HG03095 (cell line): ENCODE data around the gene MYCBP2.
"Not testable (repeated sequence)": the region's sequence is repeated elsewhere in the genome, so short reads cannot be mapped to it uniquely, and the experiment has no call there.

ENCODE experiments used
- ATAC-seq: cut with Tn5 transposase; IDR thresholded peaks from one replicate; pipeline ENCODE4 v1.9.1; 2021; ENCODE audit warnings: moderate library complexity; ENCODE audit not compliant: unreplicated experiment

The MYCBP2 gene

GRCh38 chr13:77299587-77299986 is 27.3 kb downstream of the MYCBP2 start:
- no peak for ATAC-seq

GRCh38 chr13:77298426-77298825 is 28.5 kb downstream of the MYCBP2 start:
- peak; percentile 72 for ATAC-seq

GRCh38 chr13:77291774-77292173 is 35.1 kb downstream of the MYCBP2 start:
- no peak for ATAC-seq

- no peak for ATAC-seq
These were observed 36.6 kb downstream of the MYCBP2 start for GRCh38 chr13:77290342-77290741.

GRCh38 chr13:77289851-77290250 is 37.0 kb downstream of the MYCBP2 start:
- no peak for ATAC-seq

GRCh38 chr13:77285632-77286031 is 41.3 kb downstream of the MYCBP2 start:
- not testable (repeated sequence) for ATAC-seq

- no peak for ATAC-seq
These were observed 41.8 kb downstream of the MYCBP2 start for GRCh38 chr13:77285098-77285497.

GRCh38 chr13:77274126-77274525 is 52.8 kb downstream of the MYCBP2 start:
- ATAC-seq = no peak

GRCh38 chr13:77269141-77269540 is 57.8 kb downstream of the MYCBP2 start:
- no peak for ATAC-seq

- ATAC-seq = no peak
These were observed 59.5 kb downstream of the MYCBP2 start for GRCh38 chr13:77267362-77267761.

GRCh38 chr13:77265336-77265735 is 61.6 kb downstream of the MYCBP2 start:
- no peak for ATAC-seq

GRCh38 chr13:77262198-77262597 is 64.7 kb downstream of the MYCBP2 start:
- no peak for ATAC-seq

GRCh38 chr13:77250975-77251374 is 75.9 kb downstream of the MYCBP2 start:
- ATAC-seq = no peak

GRCh38 chr13:77245224-77245623 is 81.7 kb downstream of the MYCBP2 start:
- ATAC-seq = not testable (repeated sequence)

GRCh38 chr13:77239312-77239711 is 87.6 kb downstream of the MYCBP2 start:
- ATAC-seq = no peak

GRCh38 chr13:77235456-77236022 is 91.4 kb downstream of the MYCBP2 start:
- no peak for ATAC-seq

- no peak for ATAC-seq
These were observed 93.7 kb downstream of the MYCBP2 start for GRCh38 chr13:77233159-77233558.

- no peak for ATAC-seq
These were observed 96.3 kb downstream of the MYCBP2 start for GRCh38 chr13:77230560-77230959.

GRCh38 chr13:77225946-77226345 is 100.9 kb downstream of the MYCBP2 start:
- no peak for ATAC-seq

GRCh38 chr13:77222909-77223308 is 104.0 kb downstream of the MYCBP2 start:
- no peak for ATAC-seq

- no peak for ATAC-seq
These were observed 104.7 kb downstream of the MYCBP2 start for GRCh38 chr13:77222000-77222690.

- no peak for ATAC-seq
These were observed 107.5 kb downstream of the MYCBP2 start for GRCh38 chr13:77219401-77219800.

GRCh38 chr13:77218274-77218673 is 108.6 kb downstream of the MYCBP2 start:
- ATAC-seq = no peak
